ENCODE results near the gene INMT.

- TF ChIP-seq CTCF (conservative IDR thresholded peaks at IDR 0.05; ENCODE audit: low read length), result no peak
- TF ChIP-seq EZH2phosphoT487 (IDR thresholded peaks at IDR 0.05; ENCODE audit: borderline replicate concordance), result no peak
Measured at GRCh38 chr7:30787486-30787885, 35.6 kb downstream of the INMT start.
